Fibroblast of villous mesenchyme (primary cell): ENCODE results near the gene C1QTNF6. TPM values are rescaled to one million over a fixed set of nuclear protein-coding genes. Genes with fewer than 3 reads are reported as not detected.

ENCODE experiments used
- DNase-seq: peaks from one replicate; pipeline ENCODE4 v3.0.0-alpha.2; 2010; ENCODE audit warnings: low read depth
- H3K4me3 ChIP-seq: 2 replicates; pipeline ENCODE4 v1.5.1; 2011; ENCODE audit warnings: low read depth, mild to moderate bottlenecking, low read length
- CTCF ChIP-seq: IDR thresholded peaks from 2 replicates; pipeline ENCODE4 v1.5.1; 2012; ENCODE audit warnings: low read depth, mild to moderate bottlenecking, low read length; ENCODE audit not compliant: insufficient read depth
- total RNA-seq: library from RNA; depleted of rRNA; stranded (reverse); fragments of >200 nt; gene quantifications from 2 replicates; pipeline ENCODE4 v1.2.3, GENCODE V29; 2012

C1QTNF6 gene
- total RNA-seq, 1 donor = 9.5 TPM

DNA sequence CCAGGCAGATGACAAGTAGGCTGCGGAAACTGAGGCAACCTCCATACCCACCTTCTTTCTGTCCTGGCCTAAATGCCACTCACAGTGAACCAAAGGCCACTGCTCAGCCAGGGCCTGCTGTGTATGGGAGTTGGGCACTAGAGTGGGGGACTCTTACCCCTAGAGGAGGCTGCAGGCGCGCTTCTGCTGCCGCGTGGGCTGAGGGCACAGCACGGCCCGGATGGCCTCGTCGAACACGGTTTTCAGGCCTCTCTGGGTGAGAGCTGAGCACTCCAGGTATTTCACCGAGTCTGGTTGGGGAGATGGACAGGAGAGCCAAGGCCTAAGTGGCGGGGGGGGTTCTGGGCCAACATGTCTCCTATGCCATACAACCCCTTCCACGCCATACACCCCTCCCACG lies 38.5 kb upstream of the C1QTNF6 start:
- TF ChIP-seq CTCF = no peak
- no peak overlapping the region for H3K4me3 ChIP-seq
- no peak for DNase-seq

DNA sequence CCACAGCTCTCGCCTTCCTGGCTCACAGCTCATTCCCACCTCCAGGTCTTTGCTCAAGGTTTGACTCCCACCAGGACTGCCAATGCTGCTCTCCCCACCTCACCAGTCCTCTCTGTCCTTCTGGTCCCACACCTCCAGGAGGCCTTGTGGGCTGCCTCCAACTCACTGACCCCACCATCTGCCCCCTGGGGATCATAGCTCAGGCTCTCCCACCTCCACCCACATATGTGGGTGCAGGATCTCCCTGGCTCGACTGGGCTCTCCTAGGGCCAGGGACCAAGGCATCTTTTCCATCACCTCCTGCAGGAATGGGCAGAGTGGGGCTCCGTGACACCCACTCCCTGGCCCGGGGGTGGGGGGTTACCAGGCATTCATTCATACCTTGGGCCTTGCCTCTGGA lies 38.0 kb upstream of the C1QTNF6 start:
- no peak for TF ChIP-seq CTCF
- DNase-seq = no peak

GRCh38 chr22:37225481-37225880 lies 37.4 kb upstream of the C1QTNF6 start:
- DNase-seq = no peak
- peak; percentile 22 for TF ChIP-seq CTCF
- H3K4me3 ChIP-seq = no peak overlapping the region

More for the DNA sequence above, 38.0 kb upstream of the C1QTNF6 start:
- no peak overlapping the region for H3K4me3 ChIP-seq

DNA sequence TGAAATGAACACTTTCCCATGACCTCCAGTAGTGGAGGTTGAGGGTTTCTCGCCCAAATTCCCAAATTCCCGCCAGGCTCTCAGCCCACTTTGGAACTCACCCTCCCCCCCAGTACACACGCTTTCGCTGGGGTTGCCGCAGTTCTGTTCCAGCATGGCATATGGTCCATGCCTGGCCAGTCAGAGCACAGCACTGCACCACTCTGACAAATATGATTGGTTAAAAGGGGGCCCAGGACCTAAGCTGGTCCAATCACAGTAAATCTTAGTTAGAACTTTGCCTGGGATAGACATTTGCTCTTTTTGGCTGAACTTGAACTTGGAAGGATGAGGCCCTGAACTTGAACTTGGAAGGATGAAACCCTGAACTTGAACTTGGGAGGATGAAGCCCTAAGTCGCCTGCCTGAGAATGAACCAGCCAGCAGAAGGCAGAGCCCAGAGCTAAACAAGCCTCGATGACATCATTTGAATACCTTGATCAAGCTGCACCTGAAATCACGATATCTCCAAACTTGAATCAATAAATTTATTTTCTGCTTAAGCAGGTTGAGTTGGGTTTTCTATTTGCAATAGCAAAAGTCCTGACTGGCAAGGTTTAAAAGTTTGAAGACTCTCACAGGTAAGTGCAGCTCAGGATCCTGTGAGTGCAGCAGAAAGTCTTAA lies 36.8 kb upstream of the C1QTNF6 start:
- no peak for TF ChIP-seq CTCF
- DNase-seq = no peak
- H3K4me3 ChIP-seq = no peak overlapping the region

DNA sequence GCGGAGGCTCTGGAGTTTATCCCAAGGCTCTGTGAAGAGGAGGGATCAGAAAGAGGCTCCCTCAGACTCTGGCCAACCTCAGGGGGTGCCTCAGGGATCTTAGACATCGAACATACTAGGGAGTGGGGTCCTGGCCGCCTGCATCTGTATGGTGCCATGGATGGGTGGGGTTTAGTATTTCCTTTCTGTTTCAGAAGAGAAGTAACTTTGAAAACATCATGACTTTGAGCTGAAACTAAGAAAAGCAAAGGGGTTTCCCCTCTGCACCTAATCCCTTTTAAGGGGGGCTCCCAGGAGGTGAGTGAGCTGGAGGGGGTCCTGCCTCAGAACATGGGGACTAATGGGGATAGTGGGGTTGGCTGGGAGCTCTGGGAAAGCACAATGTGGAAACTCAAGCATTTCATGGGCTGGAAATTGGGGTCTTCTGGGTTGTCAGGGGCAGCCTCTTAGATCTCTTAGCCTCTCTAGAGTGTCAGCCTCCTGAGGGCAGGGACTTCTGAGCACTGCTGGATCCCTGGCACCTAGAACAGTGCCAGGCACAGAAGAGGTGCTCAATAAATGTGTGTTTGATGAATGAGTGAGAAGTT lies 36.0 kb upstream of the C1QTNF6 start:
- no peak for TF ChIP-seq CTCF
- no peak overlapping the region for H3K4me3 ChIP-seq
- no peak for DNase-seq

GRCh38 chr22:37222440-37222971 lies 34.5 kb upstream of the C1QTNF6 start:
- TF ChIP-seq CTCF = no peak
- no peak for DNase-seq
- no peak overlapping the region for H3K4me3 ChIP-seq
